ENCODE measurements around the gene FASN. TPM values are rescaled to one million over a fixed set of nuclear protein-coding genes. Genes with fewer than 3 reads are reported as not detected.

The FASN gene
- total and polyA plus RNA-seq, 2 of the 13 experiments (the other 11 are each of a cell fraction or from before 2014, with no cell fraction given): 51.7 to 101 TPM

GRCh38 chr17:82098939-82099763 lies 1.1 kb upstream of the FASN start (continued):
- TF ChIP-seq CBX1 (IDR thresholded peaks at IDR 0.05; ENCODE audit: low read depth): no peak
- no peak for TF ChIP-seq THAP9 (CRISPR knock-in tag; IDR thresholded peaks at IDR 0.05; ENCODE audit: borderline replicate concordance)
- TF ChIP-seq GPBP1L1 (CRISPR knock-in tag; IDR thresholded peaks at IDR 0.05): no peak
- TF ChIP-seq DNMT1 (CRISPR knock-in tag; IDR thresholded peaks at IDR 0.05): no peak; the same call in 1 of the 2 replicates
- no peak for TF ChIP-seq ZNF615 (CRISPR knock-in tag; IDR thresholded peaks at IDR 0.05; ENCODE audit: borderline replicate concordance)
- TF ChIP-seq ZNF280D (CRISPR knock-in tag; IDR thresholded peaks at IDR 0.05): no peak; the same call in 1 of the 2 replicates
- no peak for TF ChIP-seq MIER3 (CRISPR knock-in tag; IDR thresholded peaks at IDR 0.05; ENCODE audit: borderline replicate concordance)
- TF ChIP-seq FOSL2 (CRISPR knock-in tag; IDR thresholded peaks at IDR 0.05): peak; percentile 10; the same call in 1 of the 2 replicates
- 0 out of 2 replicates have a peak, but pooled peaks have one; percentile 20 for TF ChIP-seq KDM3A (CRISPR knock-in tag; IDR thresholded peaks at IDR 0.05; ENCODE audit: low read depth)
- no peak for TF ChIP-seq DR1 (CRISPR knock-in tag; IDR thresholded peaks at IDR 0.05)
- no peak for TF ChIP-seq XBP1 (CRISPR knock-in tag; IDR thresholded peaks at IDR 0.05)
- TF ChIP-seq LCORL (IDR thresholded peaks at IDR 0.05): no peak
- 0 out of 2 replicates have a peak, but pooled peaks have one; percentile 55 for TF ChIP-seq LCORL (CRISPR knock-in tag; IDR thresholded peaks at IDR 0.05)
- TF ChIP-seq ZNF629 (CRISPR knock-in tag; conservative IDR thresholded peaks at IDR 0.05): no peak
- TF ChIP-seq ZFAT (CRISPR knock-in tag; conservative IDR thresholded peaks at IDR 0.05): no peak
- no peak for TF ChIP-seq HOXA5 (CRISPR knock-in tag; IDR thresholded peaks at IDR 0.05)
- TF ChIP-seq ZBTB3 (CRISPR knock-in tag; IDR thresholded peaks at IDR 0.05; ENCODE audit: borderline replicate concordance, low read depth): no peak
- TF ChIP-seq TCF7L2 (IDR thresholded peaks at IDR 0.05; ENCODE audit: low read depth, low read length): no peak
- no peak for TF ChIP-seq PAXIP1 (CRISPR knock-in tag; conservative IDR thresholded peaks at IDR 0.05)

Data from HepG2 (cell line).